Measurements from ENCODE around the gene G6PD. TPM values are rescaled to one million over a fixed set of nuclear protein-coding genes. Genes with fewer than 3 reads are reported as not detected.

G6PD gene
- total RNA-seq, 1 donor from 2014 or later, result 84.4 TPM

GRCh38 chrX:154508384-154508745 is 38.3 kb downstream of the G6PD start:
- Mint-ChIP-seq H3K4me1 (no peaks in the 10 kb centered on the region), H3K36me3 (ENCODE audit: low read depth) (peaks cover 14% of the 10 kb centered on the region), H3K27ac (ENCODE audit: unreplicated experiment) (no peak overlapping the region), H3K4me3 (no peak overlapping the region), H3K27me3 (ENCODE audit: low read depth) (no peaks in the 10 kb centered on the region), H3K9me3 (peaks cover 5% of the 10 kb centered on the region)
- no peak for DNase-seq (ENCODE audit: low read depth, low spot score)
- TF ChIP-seq CTCF (conservative IDR thresholded peaks at IDR 0.05), result no peak

- Mint-ChIP-seq H3K27me3 (ENCODE audit: low read depth) (no peaks in the 10 kb centered on the region), H3K27ac (ENCODE audit: unreplicated experiment) (no peak overlapping the region), H3K4me3 (no peak overlapping the region), H3K36me3 (ENCODE audit: low read depth) (peaks cover 14% of the 10 kb centered on the region), H3K9me3 (peaks cover 5% of the 10 kb centered on the region), H3K4me1 (no peaks in the 10 kb centered on the region)
- TF ChIP-seq CTCF (conservative IDR thresholded peaks at IDR 0.05), result no peak
- DNase-seq (ENCODE audit: low read depth, low spot score), result no peak
These were observed 38.8 kb downstream of the G6PD start for GRCh38 chrX:154507673-154508383.

- H3K4me3 Mint-ChIP-seq, result no peak overlapping the region
- no peaks in the 10 kb centered on the region for H3K27me3 Mint-ChIP-seq (ENCODE audit: low read depth)
- peaks cover 5% of the 10 kb centered on the region for H3K9me3 Mint-ChIP-seq
- TF ChIP-seq CTCF (conservative IDR thresholded peaks at IDR 0.05), result no peak
- no peaks in the 10 kb centered on the region for H3K4me1 Mint-ChIP-seq
- no peak overlapping the region for H3K27ac Mint-ChIP-seq (ENCODE audit: unreplicated experiment)
- peaks cover 14% of the 10 kb centered on the region for H3K36me3 Mint-ChIP-seq (ENCODE audit: low read depth)
- no peak for DNase-seq (ENCODE audit: low read depth, low spot score)
These were observed 39.9 kb downstream of the G6PD start for GRCh38 chrX:154506483-154507332.

GRCh38 chrX:154505734-154506133 is 40.9 kb downstream of the G6PD start:
- Mint-ChIP-seq H3K27ac (ENCODE audit: unreplicated experiment) (no peak overlapping the region), H3K27me3 (ENCODE audit: low read depth) (no peaks in the 10 kb centered on the region), H3K4me1 (no peaks in the 10 kb centered on the region), H3K36me3 (ENCODE audit: low read depth) (peaks cover 14% of the 10 kb centered on the region), H3K9me3 (peaks cover 5% of the 10 kb centered on the region), H3K4me3 (no peak overlapping the region)
- DNase-seq (ENCODE audit: low read depth, low spot score), result no peak
- no peak for TF ChIP-seq CTCF (conservative IDR thresholded peaks at IDR 0.05)

- no peaks in the 10 kb centered on the region for H3K9me3 Mint-ChIP-seq
- no peak overlapping the region for H3K27ac Mint-ChIP-seq (ENCODE audit: unreplicated experiment)
- no peak overlapping the region for H3K4me3 Mint-ChIP-seq
- no peak for TF ChIP-seq CTCF (conservative IDR thresholded peaks at IDR 0.05)
- no peaks in the 10 kb centered on the region for H3K36me3 Mint-ChIP-seq (ENCODE audit: low read depth)
- no peak for DNase-seq (ENCODE audit: low read depth, low spot score)
- no peaks in the 10 kb centered on the region for H3K27me3 Mint-ChIP-seq (ENCODE audit: low read depth)
- peaks cover 5% of the 10 kb centered on the region for H3K4me1 Mint-ChIP-seq
These were observed 43.7 kb downstream of the G6PD start for GRCh38 chrX:154502989-154503388.

Measured in neural crest cell (in vitro differentiated cells).